Left cardiac atrium (tissue), 4 donors: Measurements from ENCODE around the gene IP6K1. TPM values are rescaled to one million over a fixed set of nuclear protein-coding genes. Genes with fewer than 3 reads are reported as not detected.
A peak's percentile ranks its signal among the peaks of the same experiment; 100 is the strongest.
"Not testable (repeated sequence)": the region's sequence is repeated elsewhere in the genome, so short reads cannot be mapped to it uniquely, and the experiment has no call there.

Experiments
- ATAC-seq, 2 donors: fragments of 200-7000 bp; cut with Tn5 transposase; one replicate each; pipeline ENCODE4 v1.9.1; 2020; ENCODE audit warnings: mild to moderate bottlenecking in 2 of 2, moderate library complexity in 2 of 2
- DNase-seq: peaks from one replicate; pipeline ENCODE4 v3.0.0-alpha.2; 2020
- intact Hi-C, 2 donors: fragments of 100-400 bp; cut with DNase I; formaldehyde crosslinking; loops; one replicate each; pipeline versions ENCODE4 v1.14.1 to v1.15.1; 2022 to 2023
- total RNA-seq, 2 donors: library from RNA; stranded (reverse); fragmentation: NEBNext Ultra II Directional; extraction: Animal tissue kit (Norgen Biotek cat#: 25700); gene quantifications; one replicate each; pipeline ENCODE4 v1.2.1, GENCODE V29; 2021
- donor health status: DM: no; HTN: yes; CAD: no.
- donor health status: DM: no; HTN: yes; CAD: no; lungs with severe emphysema.
- donor health status: DM: yes; HTN: yes; CAD: no.
- donor health status: Dilated cardiomyopathy.

IP6K1 gene
- total RNA-seq, 2 donors from 2014 or later: 22.3 to 22.4 TPM

DNA sequence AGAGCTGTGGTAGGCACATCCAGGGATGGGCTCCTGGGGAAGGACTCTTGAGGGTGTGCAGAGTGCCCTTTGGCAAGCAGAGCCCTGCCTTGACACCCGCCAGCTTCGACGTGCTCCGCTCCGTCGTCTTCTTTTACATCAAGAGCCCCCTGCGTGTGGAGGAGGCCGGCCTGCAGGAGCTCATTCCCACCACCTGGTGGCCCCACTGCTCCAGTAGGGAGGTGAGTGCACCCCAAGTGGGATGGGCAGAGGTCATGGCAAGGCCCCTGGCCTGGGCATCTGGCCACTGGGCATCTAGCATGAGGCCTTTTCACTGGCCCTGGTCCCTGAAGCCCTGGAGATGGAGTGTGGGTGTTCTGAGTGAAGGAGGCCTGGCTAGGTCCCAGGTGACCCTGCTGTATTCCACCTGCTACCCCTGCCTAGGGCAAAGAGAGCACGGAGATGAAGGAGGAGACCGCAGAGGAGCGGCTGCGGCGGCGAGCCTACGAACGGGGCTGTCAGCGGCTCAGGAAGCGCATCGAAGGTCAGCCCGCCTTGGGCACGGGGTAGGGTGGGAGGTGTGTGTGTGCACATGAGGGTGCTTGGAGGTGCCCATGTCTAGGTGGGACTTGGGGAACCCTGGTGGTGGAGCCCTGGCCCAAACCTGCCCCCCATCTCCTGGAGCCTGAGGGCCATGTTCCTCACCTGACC is 84.8 kb downstream of the IP6K1 start:
- ATAC-seq (no peak), DNase-seq (no peak)
- intact Hi-C loops: no loop called here

DNA sequence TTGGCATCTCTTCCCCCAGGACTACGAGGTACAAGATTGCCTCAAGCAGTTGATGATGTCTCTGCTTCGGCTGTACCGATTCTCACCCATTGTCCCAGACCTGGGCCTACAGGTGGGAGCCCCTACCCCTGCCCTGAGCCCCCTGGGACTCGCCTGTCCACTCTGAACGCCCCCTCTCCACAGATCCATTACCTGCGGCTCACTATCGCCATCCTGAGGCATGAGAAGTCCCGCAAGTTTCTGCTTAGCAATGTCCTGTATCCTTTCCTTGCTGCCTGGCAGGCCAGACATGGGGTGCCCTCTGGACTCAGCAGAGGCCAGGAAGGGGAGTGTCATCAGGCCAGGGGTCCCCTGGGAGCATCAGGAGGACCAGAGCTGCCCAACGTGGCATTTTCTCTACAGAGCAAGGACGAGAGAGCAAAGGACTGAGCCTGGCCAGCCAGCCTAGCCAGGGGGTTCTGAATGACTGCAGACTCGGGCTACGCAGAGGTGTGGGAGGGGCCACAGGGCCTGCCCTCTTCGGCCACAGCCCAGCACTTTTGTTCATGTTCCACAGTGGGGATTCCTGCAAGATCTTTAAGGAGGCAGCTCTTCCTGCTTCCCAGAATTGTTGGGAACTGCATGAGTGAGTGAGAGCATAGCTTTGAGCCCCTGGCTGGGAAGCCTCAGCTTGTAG is 85.8 kb downstream of the IP6K1 start:
- no peak for DNase-seq
- intact Hi-C loops: no loop called here
- ATAC-seq: no peak

DNA sequence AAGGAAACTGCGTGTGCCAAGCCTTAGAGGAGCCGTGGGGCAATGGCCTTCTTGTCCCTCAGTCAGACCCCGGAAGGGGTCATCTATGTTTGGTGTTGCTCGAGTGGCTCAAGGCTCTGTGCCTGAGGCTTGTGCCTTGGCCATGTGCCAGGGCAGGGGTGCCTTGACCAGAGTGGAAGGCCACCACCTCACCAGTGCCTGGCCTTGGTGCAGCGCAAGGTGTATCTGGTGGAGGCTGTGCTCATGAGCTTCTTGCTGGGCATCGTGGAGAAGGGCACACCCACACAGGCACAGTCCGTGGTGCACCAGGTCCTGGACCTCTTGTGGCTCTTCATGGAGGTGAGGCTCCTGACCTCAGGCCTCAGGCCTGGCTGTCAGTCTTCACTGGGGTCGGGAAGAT is 86.3 kb downstream of the IP6K1 start:
- no peak for ATAC-seq
- intact Hi-C loops: no loop called here
- DNase-seq: no peak

DNA sequence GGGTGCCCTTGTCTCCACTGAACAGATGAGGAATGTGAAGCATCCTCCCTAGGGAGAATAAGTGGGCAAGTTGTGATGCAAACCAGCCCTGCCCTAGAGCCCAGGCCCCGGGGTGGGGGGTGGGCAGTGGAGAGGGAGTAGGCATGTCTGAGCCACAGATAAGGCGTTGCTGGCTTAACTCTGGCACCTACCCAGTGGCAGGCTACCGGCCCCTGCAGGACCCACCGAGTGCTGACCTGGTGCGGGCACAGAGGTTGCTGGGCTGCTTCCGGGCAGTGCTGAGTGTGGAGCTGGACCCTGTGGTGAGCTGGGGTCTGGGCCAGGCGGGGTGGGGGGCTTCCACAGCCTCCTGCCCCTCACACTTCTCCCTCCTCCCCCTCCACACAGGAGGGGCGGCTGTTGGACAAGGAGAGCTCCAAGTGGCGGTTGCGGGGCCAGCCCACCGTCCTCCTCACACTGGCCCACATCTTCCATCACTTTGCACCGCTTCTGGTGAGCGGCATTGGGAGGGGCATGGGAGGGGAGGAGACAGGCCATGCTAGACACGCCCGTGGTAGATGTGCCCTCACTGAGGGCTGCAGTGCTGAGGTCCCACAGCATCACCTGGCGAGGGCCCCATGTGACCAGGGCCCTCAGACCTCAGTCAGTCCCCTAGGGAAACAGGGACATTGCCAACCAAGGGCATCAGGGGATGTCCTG is 86.9 kb downstream of the IP6K1 start:
- DNase-seq (no peak), ATAC-seq (peak; percentile 24 to 37)
- intact Hi-C loops: no loop called here

DNA sequence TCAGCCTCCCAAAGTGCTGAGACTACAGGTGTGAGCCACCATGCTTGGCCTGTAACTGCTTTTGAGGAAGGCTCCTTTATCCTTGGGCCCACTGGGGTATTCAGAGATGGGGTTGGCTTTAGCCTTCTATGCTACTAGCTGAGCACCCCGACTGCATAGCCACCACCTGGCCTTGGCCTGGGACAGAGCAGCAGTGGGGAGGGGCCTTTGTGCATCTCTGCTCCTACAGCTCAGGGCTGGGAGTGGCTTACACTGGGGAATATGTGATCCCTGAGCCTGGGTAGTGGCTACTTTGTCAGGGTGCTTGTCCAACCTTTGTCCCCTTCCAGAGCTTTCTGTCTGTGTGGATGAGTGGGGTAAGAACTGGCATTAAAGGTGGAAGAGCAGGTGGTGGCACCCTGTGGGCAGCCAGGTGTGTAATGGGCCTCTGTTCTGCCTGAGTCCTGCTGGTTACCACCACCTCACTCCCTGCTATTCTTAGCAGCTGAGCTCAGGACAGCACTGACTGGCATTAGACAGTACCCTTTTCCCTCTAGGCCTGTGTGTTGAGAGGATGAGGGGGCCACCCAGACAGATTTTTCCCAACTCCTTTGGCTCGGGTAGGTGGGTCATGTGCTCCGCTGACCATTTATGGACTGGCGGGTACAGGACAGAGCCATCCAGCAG is 90.9 kb downstream of the IP6K1 start:
- ATAC-seq: peak; percentile 19 to 40
- intact Hi-C loops, DNase-seq: not testable (repeated sequence)

DNA sequence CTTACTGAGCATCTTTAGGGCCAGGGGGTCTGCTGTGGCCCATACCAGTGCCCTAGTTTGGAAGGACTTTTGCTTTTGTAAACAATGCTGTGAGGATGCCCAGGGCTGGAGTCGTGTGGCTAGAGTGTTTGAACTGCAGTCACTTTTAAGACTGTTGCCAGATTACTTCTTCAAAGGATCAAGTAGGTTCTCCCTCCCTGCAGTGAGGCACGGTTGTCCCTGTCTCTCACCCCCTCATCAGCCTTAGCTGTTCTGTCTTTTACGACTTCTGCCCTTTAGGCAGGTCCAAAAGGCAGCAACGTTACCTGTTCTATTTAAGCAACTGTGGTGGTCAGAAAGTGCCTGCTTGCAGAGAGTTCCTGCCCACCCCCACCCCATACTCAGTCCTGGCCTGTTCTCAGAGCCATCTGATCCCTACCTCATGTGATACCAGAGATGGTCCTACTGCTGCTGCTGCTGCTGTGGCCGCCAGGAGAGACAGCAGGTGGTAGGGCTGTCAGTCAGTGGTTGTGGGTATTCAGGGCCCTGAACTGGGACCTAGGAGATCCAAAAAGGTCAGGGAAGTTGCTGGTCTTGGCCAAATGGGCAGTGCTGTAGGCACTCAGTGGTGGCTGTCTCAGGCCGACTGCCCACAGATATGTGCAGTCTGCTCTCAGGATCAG is 91.8 kb downstream of the IP6K1 start:
- DNase-seq, intact Hi-C loops, ATAC-seq: not testable (repeated sequence)

DNA sequence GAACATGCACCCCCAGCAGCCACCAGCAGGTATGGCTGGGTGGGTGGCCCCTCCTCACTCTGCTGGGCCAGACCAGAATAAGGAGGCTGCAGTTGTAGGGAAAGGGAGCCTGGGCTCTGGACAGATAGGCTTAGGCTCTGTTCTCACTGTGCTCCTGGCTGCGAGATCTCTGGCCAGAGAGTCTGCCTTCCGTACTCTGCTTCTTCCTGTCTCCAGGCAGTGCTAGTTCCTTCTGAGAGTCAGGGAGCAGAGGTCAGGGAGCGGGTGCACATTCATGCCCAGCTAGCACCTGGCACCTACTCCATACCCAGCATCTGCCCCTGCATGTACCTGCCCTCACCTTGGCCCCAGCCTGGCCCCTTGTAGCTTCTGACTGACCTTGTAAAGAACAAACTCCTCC is 94.9 kb downstream of the IP6K1 start:
- ATAC-seq, intact Hi-C loops, DNase-seq: not testable (repeated sequence)

DNA sequence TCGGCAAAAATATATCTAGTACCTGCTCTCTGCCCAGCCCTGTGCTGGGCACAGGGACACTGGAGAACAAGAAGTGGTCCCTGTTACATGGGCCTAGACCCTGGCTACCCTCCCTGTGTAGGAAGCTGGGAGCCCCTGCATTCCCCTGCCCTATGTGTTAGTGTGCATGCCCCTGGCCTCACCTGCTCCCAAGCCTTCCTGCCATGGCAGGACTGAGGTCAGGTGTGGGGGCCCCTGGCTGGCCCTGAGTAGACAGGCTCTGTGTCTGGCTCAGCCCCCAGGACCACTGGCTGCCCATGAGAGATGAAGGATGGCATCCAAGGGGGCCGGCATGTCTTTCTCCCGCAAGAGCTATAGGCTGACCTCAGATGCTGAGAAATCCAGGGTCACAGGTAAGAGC is 95.5 kb downstream of the IP6K1 start:
- ATAC-seq, DNase-seq, intact Hi-C loops: not testable (repeated sequence)

DNA sequence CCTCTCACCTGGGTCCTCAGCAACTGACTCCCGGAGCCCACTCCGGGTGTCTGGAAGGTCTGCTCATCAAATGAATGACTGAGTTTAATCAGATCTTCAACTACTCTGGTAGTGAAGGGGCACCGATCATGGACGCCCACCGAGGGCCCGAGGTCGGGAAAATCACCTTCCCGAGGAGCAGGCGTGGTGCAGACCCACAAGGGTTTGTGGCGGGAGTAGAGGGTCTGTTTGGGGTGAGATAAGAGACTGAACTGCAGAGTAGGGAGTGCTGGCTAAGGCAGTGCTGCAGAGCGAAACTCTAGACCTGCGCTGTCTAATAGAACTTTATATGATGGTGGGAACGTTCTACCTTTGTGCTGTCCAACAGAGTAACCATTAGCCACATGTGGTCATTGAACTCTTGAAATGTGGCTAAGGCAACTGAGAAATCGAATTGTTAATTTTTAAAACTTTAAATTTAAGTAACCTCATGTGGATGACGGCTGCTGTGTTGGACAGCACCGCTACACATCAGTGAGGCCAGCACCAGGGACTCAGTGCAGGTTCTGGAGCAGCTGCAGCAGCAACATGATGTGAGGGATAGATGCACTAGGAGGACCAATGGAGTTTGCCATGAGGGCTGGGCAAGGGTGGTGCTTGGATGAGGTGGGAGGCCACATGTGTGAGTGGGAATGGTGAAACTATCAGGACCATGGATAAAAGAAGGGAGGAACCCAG is 96.3 kb downstream of the IP6K1 start:
- ATAC-seq, intact Hi-C loops, DNase-seq: not testable (repeated sequence)

DNA sequence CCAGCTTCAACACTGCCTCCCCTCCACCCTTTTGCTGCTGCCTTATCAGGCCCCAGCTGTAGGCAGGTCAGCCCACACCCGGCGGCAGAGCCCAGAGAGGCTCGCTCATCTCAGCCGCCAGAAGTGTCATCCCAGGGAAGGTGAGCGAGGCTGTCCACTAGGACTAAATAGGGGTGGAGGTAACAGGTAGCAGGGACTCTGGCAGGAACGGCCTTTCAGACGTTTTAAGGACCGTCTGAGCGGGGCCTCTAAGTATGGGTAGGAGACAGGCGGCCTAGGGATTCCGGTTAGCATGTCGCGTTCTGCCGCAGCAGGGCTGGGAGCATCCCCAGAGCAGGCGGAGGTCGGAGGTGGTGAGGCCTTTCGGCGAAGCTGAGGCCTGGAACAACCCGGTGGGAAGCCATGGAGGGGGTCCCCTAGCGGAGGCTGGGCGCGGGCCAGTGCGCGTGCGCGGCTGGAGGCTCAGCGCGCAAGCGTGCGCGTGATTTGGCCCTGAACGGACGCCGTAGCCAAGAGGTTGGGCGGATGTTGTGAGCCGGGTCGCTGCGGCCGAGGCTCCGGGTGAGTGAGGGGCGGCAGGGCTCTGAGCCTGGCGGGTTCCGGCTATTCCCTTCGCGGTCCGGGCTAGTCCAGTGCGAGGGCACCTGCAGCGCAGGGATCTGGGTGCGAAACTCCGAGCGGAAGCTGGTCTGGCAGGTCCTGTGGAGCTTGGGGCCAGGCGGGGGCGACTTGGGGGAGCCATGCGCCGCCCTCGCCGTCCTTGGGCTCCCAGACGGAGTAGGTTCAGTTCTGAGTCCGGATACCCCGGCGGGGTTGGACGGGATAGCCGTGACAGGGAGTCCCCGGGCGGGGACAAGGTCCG is 97.1 kb downstream of the IP6K1 start, which contains the start of the genes MST1 and RNF123:
Gene MST1, minus strand, starts transcription at position 429 of the 862 bp plus-strand sequence. CDS start 783 bp downstream, outside the sequence.
Gene RNF123, plus strand, starts transcription at position 512 of the 862 bp plus-strand sequence. CDS start 1,609 bp downstream, outside the sequence.
- DNase-seq (peak; percentile 95), ATAC-seq (peak; percentile 72 to 87)
- intact Hi-C loops: no loop called here

DNA sequence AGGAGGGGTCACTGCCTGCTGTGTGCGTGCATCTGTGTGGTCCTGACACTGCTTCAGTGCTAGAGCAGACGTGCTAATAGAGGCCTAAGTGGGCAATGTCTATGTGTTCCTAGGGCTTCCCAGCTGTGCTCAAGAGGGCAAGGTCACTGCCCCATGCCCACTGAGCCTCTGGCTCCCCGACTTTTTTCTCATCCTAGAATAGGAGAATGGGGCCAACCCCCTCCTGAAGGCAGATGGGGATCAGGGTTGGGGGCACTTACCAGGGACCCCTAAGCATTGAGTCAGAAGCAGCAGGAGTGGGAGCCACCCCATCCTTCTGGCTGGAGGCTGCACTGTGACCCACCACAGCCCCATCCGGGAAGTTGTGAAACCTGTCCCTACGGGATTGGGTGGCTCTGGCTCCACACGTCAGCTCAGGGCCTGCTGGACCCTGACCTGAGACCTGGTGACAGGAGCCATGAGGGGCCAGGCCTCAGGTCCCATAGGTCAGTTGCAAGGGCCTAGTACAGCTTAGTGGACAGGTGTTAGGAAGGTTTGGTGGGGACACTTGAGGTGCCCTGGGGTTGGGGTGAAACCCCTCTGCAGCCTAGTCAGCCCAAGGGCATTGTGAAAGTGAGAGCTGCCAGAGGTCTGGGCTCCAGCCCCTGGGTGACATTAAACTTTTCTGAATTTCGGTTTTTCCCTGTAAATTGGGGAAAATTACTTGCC is 97.8 kb downstream of the IP6K1 start:
- ATAC-seq, intact Hi-C loops: not testable (repeated sequence)

DNA sequence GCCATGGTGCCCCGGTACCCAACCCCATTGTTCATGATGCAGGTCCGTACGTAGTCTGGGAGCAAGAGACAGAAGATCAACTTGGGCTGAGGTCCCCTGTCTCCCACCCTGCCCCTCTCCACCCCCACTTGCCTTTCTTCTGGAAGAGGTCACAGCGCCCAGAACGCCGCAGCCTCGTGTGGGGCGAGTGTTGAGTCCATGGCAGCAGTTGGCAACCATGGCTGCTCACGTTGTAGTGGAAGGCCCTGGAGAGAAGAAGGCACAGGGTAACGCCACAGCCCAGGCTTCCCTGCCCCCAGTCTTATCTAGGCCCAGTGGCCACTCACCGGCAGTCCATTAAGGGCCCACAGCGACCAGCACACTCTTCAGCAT is 98.9 kb downstream of the IP6K1 start:
- intact Hi-C loops, ATAC-seq, DNase-seq: not testable (repeated sequence)

More for the DNA sequence above, 97.8 kb downstream of the IP6K1 start:
- not testable (repeated sequence) for DNase-seq

DNA sequence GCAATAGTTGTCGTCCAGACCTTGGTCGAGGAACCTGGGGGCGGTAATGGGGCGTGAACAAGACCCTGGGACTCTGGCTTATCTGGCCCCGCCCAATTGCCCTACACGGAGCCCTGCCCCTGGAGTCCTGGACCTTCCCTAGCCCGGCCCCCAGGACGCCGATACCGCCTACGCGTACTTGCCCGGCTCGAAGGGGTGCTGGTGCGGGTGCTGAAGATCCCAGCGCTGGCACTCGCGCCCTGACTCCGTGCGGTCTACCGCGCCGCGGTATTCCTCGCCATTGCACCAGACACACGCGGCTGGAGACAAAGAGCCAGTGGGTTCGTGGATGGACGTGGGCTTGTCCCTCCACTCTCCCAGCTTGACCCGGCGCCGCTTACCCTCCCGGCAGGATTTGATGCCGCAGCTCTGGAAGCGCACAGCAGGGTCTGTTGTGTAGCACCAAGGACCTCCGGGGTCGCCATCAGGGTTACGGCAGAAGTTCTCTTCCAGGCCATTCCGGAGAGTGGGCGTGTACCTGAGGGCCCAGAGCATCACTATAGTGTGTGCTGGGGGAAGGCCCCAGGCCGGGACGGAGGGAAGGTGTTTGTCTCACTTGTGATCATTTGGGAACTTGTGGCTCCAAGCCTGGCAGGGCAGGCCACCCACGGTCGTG is 99.4 kb downstream of the IP6K1 start:
- DNase-seq (peak; percentile 76), ATAC-seq (peak; percentile 53 to 65)
- intact Hi-C loops: not testable (repeated sequence)

DNA sequence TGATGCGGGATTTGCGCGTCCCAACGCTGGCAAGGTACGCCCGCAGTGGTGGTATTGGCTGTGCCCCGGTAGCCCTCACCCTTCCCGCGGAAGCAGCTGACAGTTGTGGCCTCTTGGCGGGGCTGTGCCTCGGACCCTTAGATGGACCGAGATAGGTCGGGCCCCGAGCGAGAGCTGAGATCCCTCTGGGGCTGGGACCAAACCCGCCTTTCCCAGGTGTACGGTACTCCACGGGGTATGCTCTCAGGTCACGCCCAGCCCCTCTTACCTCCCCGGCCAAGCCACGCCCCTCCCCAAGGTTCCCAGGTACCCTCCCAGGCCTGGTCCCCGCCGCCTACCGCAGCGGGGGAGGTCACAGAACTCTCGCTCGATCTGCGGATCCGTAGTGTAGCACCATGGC is 100.0 kb downstream of the IP6K1 start:
- intact Hi-C loops, DNase-seq: not testable (repeated sequence)
- peak; percentile 2 to 18 for ATAC-seq

DNA sequence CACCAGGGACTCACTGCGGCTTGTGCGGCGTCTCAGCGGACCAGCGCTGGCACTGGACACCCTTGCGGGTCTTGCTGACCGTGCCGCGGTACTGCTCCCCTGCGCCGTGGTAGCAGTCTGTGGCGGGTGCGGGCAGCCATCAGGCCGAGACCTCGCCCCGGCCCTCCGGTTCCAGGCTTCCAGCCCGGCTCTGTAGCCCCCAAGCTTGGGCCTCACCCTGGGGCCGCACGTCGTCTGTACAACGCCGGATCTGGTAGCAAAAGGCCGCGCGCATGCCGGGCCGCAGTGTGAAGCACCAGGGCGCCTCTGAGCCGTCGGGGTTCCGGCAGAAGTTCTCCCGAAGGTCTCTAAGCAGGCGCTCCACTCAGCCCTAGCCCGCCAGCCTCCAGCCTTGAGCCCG is 100.5 kb downstream of the IP6K1 start:
- not testable (repeated sequence) for DNase-seq, ATAC-seq

DNA sequence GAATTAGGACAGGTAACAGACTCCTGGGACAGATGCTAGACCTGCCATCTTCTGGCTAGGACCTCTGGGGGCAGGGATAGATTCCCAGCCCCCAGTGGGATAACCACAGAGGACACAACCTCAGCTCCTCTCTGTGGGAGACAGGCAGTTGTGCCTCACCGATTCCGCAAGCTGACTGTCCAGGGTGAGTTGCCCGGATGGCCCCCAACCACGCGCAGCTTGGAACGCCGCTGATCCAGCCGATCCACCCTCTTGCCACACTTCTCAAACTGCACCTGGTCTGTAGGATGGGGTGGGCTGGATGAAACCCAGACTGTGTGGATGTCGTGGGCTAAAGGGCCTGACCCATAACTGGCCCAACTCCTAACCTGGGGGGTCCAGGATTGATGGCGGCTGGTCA is 101.2 kb downstream of the IP6K1 start:
- ATAC-seq, DNase-seq, intact Hi-C loops: not testable (repeated sequence)

More for the DNA sequence above, 100.5 kb downstream of the IP6K1 start:
- intact Hi-C loops: not testable (repeated sequence)
